Middle frontal gyrus (tissue), 1 donor: ENCODE data around the gene TPSG1.
"Not testable (repeated sequence)": the region's sequence is repeated elsewhere in the genome, so short reads cannot be mapped to it uniquely, and the experiment has no call there.

Experiments used
- DNase-seq: peaks from one replicate; pipeline ENCODE4 v3.0.0-alpha.2; 2015; ENCODE audit warnings: low spot score; ENCODE audit errors: extremely low spot score

The TPSG1 gene

DNA sequence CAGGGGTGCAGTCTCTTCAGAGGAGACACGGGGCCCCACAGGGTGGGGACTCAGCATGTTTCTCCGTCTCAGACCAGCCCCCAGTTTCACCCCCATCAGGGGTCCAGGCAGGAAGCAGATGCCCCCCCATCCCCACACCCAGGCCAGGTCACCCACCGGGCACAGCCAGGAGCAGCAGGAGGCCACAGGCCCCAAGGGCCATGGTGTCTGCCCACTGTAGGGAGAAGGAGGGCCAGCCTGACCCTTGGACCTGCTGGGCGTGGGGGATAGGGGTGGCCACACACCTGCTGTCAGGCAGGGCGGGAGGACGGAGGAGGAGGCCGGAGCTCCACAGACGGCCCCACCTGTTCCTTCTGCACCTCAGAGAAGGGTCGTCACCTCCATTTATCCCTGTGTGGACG is at the start of gene TPSG1:
TPSG1 (minus strand) TSS at position 218 of the 401 bp plus-strand sequence; CDS start at position 202, 16 bp downstream.
- no peak for DNase-seq

DNA sequence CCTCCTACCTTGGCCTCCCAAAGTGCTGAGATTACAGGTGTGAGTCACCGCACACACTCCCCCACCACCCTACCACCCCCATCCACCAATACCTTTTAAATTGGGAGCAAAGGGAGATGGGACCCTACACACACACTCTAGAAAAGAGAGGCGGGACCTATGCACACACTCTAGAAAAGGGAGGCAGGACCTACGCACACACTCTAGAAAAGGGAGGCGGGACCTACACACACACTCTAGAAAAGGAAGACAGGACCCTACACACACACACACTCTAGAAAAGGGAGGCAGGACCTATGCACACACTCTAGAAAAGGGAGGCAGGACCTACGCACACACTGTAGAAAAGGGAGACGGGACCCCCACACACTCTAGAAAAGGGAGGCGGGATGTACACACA is 49.7 kb upstream of the TPSG1 start:
- DNase-seq: no peak

DNA sequence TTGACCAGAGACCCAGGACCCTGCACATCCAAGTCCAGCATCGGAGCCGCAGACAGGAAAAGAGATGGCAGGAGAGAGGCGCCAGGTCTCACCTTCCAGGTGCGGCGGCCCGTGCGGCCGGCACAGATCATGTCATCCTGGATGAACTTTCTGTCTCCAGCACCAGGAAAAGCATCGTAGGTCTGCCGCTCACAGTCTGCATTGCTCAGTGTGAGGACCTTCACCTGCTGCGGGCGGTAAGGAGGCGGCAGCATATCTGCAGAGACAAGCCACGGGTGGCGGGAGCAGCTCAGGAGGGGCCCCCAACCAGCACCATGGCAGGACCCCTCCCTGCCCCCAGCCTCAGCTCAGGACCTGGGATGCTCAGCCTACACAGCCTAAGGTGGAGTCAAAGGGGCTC is 48.7 kb upstream of the TPSG1 start:
- DNase-seq: no peak

DNA sequence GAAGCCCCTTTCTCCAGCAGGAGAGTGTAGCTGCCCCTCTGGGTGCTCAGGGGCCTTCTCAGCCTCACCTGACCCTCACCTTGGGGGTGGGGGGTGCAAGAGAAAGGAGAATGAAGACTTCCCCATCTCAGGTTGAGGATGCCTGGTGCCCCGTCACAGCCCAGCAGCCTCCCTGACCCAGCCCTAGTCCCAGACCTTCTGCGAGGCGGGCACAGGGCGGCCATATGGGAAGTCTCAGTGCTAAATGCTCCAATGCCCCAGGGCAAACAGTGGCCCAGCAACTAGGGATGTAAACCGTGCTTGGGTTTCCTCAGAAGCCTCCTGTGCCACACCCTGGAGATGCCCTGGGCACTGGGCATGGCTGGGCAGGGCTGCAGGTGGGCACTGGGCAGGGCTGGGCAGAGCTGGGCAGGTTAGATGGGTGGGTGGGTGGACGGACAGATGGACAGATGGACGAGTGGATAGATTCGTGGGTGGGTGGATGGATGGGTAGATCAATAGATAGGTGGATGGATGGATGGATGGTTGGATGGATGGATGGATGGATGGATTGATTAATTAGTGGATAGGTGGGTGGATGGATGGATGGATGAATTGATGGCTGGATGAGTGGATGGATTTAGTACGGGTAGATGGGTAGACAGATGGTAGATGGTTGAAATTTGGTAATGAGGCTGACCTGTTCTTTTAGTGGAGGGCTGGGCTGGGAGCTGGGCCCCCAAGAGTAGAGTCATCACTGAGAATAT is 47.6 kb upstream of the TPSG1 start:
- no peak for DNase-seq

DNA sequence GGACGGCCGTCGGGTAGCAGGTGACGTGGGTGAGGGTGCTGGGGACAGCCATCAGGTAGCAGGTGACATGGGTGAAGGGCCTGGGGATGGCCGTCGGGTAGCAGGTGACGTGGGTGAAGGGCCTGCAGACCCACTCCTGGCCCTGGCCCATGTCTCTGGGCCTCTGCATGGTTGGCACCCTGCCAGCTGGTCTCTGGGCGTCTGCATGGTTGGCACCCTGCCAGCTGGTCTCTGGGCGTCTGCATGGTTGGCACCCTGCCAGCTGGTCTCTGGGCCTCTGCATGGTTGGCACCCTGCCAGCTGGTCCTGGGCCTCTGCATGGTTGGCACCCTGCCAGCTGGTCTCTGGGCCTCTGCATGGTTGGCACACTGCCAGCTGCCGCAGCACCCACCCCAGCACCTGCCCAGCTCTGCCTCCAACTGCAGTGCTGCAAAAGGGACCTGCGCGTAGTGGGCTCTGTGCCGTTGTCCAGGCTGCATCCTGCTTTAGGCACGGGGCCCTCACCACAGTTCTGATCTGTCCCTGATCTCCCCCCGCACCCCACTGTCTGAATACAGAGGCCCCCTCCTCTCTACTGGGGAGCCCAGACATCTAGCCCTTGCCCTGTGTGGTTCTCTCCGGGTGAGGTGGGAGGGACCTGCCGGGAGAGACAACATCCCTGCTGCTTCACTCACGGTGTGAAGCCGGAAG is 46.8 kb upstream of the TPSG1 start:
- not testable (repeated sequence) for DNase-seq

DNA sequence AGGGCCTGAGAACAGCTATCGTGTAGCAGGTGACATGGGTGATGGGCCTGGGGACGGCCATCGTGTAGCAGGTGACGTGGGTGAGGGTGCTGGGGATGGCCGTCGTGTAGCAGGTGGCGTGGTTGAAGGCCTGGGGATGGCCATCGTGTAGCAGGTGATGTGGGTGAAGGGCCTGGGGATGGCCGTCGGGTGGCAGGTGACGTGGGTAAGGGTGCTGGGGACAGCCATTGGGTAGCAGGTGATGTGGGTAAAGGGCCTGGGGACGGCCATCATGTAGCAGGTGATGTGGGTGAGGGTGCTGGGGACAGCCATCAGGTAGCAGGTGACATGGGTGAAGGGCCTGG is 46.3 kb upstream of the TPSG1 start:
- DNase-seq: no peak

DNA sequence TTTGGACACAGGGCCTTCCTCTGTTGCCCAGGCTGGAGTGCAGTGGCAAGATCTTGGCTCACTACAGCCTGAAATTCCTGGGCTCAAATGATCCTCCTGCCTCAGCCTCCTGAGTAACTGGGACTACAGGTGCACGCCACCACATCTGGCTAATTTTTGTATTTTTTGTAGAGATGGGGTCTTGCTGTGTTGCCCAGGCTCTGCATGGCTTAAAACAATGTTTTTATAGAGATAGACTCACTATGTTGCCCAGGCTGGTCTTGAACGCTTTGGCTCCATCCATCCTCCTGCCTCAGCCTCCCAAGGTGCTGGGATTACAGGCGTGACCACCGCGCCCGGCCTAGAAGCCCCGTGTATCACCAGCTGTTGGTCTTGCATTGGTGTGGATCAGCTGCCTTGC is 44.4 kb upstream of the TPSG1 start:
- DNase-seq: not testable (repeated sequence)

DNA sequence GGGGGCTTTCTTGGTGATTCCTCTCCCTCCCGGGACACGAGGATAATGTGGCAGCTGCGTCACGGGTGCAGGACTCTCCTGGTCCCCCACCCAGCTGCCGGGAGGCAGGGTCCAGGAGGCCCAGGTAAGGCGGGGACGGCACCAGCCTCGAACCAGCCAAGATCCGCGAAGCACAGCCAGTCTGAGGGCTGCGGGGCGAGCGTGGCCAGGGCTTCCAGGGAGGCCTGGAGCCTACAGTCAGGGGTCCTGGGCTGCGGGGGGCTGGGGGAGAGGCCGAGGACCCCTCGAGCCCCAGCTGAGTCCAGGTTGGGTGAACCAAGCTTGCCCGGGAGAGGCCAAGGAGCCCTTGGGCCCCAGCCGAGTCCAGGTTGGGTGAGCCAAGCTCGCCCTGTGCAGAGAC is 40.8 kb upstream of the TPSG1 start:
- DNase-seq: no peak

DNA sequence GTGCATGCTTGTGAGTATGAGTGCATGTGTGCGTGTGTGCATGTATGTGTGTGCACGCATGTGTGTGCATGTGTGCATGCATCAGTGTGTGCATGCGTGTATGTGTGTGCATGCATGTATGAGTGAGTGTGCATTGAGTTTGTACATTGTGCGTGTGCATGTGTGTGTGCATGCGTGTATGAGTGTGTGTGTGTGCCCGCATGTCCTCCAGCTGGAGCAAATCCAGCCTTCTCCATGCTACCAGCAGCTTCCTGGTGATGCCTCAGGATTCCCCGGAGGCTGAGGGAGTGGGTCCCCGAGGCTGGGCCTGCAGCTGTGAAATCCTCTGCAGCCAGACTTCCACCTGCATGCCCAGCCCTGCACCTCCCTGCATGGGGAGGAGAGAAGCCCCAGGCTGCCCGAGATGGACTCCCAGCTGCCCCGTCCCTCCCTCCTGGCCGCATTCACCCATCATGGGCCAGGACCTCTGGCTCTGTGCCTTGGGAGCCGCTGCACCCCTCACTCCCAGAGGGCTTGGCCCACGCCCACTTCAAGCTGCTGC is 40.1 kb upstream of the TPSG1 start:
- no peak for DNase-seq

DNA sequence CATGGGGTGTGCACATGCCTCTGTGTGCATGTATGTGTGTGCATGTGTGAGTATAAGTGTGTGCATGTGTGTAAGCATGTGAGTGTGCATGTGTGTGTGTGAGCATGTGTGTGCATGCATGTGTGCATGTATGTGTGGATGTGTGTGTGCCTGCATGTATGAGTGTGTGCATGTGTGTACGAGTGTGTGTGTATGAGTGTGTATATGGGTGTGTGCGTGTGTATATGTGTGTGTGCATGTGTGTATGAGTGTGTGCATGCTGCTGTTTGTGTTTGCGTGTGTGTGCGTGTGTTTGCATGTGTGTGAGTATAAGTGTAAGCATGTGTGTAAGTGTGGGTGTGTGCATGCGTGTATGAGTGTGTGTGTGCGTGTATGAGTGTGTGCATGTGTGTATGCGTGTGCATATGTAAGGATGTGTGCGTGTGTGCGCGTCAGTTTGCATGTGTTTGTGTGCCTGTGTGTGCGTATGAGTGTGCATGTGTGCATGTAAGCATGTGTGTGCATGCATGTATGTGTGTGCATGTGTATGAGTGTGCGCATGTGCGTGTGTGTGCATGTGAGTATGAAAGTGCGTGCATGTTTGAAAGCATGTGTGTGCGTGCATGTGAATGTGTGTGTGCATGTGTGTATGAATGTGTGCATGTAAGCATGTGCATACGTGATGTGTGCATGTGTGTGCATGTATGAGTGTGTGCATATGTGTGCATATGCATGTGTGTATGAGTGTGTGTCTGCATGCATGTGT is 39.4 kb upstream of the TPSG1 start:
- DNase-seq: no peak

DNA sequence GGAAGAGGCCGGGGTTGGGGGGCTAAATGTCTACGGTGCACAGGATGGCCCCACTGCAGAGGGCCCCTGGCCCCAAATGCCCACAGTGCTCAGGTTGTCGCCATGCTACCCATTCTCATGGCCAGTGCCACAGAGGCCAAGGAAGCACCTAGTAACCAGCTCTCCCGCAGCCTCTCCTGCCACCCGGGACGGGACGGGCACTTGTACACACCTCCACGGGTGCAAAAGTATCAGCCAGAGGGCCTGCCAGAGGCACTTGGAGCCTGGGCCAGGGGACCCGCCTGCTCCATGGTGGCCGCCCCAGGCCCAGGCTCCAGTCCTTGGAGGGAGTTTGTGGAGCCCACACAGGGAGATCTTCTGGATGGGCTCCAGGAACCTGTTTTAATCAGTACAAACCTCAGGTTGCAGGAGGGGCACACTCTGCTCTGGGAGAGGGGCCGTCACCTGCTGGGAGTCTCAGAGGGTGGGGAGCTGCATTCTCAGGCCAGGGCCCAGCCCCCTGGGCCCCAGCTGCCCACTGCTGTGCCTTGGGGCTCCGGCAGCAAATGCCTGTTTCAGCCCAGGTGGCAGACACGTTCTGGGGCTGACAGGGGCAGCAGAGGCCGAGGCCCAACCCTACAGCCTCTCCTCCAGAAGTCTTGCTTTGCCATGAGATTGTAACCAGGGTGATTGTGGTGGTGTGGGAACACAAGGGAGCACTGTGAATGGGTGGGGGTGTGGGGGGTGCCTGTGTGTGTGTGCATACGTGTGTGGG is 38.7 kb upstream of the TPSG1 start:
- no peak for DNase-seq

DNA sequence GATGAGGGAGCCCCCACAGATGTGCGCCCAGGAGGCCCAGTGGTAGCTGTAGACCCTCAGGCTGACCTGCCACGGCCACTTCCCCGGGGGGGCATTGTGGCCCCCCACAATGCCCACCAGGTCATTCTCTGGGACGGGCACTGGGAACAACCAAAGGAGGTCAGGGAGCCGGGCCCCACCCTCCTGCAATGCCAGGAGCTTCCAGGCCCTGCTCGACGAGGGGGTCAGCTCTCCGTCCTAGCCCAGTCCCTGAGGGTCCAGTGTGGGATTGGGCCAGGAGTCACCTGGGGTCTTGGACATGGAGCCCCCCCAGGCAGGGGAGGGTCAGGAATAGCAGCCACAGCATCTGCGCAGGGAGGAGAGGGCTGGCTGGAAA is 37.8 kb upstream of the TPSG1 start:
- DNase-seq: no peak

DNA sequence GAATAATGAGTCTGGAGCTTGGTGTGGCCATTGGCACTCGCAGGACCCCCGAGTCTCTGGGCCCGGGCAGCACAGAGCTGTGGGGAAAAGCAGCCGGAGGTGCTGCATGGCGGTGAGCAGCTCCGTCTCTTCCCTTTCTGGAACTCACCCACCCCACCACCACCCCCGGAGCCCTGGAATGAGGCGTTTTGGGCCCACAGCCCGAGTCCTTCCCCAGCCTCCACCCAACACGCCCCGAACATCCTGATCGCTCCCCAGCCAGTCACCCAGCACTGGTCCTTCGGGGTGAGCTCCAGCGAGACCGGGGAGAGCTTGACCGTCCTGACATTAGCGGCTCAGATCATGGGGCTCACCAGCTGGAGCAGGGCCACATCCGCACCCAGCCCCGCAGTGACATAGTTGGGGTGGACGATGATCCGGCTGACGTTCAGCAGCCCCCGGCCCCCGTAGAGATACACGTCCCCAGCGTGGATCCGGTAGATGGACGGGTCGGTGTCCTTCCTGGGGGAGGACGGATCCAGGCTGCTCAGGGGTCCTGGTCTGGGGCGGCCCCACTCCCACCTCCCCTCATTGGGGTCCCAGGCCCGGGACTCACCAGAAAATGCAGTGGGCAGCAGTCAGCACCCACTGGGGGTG is 37.3 kb upstream of the TPSG1 start:
- no peak for DNase-seq

DNA sequence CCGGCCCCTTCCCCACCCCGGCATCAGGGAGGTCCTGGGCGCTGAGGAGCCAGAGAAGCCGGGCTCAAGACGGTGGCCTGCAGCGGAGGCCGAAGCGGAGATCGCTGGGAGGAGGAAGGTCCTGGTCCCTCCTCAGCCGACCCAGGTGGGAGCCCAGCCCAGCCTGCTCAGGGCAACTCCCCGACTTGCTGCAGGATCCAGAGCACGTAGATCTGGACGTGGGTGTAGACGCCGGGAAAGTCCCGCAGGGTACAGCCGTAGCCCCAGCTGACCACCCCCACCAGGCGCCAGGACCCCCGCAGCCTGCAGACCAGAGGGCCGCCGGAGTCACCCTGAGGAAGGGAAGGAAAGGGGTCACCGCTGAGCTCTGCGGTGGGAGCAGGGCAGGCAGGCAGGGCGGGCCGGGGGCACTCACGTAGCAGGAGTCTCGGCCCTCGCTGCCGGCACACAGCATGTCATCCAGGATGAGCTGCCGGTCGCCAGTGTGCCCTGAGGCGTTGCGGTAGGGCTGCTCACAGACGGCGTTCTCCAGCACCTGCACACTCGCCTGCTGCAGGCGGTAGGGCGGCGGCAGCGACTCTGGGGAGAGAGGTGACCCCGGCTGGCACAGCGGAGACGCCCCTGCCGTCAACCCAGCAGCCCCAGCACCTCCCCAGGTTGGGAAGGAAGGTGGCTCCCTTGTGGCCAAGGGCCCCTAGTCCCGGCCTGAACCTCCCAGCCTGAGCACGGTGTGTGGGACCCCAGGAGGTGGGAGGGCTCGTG is 36.2 kb upstream of the TPSG1 start:
- no peak for DNase-seq

DNA sequence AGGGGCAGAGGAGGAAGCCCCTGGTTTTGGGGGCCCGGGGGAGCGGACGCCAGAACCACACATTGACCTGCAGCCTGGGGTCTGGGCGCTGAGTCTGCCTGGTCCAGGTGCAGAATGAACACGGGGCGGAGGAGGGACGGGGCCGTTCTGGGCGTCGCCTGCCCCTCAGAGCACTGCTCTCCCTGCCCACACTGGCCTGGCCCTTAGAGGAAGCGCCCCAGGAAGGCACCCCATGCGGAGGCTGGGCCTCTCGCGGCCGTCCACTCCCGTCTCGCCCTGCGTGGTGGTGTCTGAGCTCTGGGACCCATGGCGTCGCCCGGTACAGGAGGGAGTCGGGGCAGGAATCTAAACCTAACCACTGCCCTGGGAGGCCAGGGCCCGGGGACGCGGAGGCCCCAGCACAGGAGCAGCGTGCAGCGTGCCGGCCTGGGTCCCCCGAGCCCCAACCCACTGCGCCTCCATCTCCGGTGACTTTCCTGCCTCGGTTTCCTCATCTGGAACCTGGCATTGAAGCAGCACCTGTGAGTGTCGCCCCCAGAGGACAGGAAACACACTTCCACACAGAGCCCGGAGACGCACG is 35.1 kb upstream of the TPSG1 start:
- DNase-seq: no peak

DNA sequence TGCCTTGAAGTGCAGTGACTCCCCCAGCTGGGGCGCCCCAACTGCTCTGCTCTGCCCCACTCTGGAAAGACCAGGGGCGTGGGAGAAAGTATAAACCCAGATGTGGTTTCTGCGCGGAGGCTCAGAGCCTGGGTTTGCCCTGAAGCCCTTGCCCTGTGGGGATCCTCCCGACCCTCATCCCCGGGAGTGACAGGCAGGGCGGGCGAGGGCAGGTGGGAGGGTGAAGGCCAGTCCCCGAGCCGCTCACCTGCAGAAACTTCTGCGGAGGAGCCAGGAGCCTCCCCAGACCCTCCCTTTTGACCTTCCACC is 34.6 kb upstream of the TPSG1 start:
- no peak for DNase-seq

DNA sequence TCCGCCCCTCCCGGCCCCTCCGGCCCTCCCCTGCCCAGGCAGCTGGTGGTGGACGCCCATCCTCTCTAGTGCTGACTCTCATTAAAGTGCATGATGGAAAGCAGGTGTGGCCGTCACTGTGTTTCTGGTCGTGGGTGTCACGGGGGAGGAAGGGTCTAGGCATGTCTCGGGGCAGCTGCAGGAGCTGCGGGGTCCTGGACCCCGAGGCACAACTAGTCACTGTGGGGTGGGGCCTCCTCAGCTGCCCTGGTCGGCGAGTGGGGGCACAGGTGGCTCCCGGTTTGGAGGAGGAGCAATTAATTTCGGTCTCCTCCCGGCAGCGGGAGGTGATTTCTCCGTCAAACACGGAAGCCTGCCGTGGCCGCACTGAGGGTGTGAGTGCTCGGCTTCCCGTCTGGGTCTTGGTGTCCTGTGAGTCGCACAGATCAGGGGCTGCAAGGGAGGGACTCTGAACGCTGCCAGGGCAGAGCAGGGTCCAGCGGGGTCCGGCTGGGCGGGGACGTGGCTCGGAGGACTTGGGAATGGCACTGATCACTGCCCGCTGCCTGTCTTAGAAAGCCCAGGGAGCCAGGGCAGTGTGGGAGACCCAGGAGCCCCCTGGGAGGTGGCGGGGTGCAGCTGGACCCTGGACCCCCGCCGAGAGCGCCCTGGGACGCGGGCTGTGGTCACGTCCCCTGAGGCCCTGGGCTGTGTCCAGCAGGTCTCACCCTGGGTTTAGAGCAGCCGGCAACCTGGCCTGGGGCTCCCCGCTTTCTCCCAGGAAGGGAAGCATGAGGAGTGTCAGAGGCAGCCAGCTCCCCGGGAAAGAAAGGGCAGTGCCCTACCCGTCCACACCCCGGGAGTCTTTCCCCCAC is 34.1 kb upstream of the TPSG1 start:
- DNase-seq: no peak

DNA sequence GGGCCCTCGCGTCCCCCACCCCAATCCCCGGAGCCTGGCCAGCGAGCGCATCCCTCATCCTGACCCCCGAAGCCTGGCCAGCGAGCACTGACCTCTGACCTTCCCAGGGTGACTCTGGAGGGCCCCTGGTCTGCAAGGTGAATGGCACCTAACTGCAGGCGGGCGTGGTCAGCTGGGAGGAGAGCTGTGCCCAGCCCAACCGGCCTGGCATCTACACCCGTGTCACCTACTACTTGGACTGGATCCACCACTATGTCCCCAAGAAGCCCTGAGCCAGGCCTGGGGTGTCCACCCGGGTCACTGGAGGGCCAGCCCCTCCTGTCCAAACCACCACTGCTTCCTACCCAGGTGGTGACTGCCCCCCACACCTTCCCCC is 33.1 kb upstream of the TPSG1 start:
- DNase-seq: no peak

DNA sequence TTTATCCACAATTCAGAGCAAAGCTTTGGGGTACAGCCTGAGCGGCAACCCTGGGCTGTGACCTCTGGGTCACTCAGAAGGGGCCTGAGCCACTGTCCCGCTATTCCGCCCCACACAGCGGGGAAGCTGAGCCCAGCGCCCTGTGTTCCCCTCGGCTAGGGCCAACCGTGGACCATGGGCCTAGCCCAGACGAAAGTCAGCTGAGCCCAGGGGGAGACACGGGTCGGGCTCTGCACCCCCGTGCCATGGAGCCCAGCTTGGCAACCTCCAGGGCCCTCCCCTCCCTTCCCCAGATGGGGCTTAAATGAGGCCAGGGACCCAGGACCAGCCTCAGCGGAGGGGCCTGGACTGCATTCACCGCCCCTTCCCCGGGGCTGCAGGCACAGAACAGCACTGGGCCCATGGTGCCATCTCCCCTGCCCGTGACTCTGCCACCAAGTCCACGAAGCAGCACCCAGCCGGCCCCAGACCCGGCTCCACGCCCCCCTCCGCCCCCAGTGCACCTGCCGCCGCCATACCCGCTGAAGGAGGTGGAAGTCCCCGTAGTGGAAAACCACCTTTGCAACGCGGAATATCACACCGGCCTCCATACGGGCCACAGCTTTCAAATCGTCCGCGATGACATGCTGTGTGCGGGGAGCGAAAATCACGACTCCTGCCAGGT is 32.6 kb upstream of the TPSG1 start:
- DNase-seq: no peak
